HL-60/S4 treated with phorbol 12-myristate 13-acetate at 8.2 ng/mL for 4 days and 3 days (cell line): ENCODE data around the gene URB2.
"Not testable (repeated sequence)": the region's sequence is repeated elsewhere in the genome, so short reads cannot be mapped to it uniquely, and the experiment has no call there.

Source experiments
- in situ Hi-C: fragments of 300-500 bp; cut with MboI; formaldehyde crosslinking; loops from 2 replicates; pipeline ENCODE4 v1.15.0; 2022; ENCODE audit warnings: low sequenced_read_pairs

URB2 gene

GRCh38 chr1:229689273-229689672 is 63.2 kb downstream of the URB2 start:
- in situ Hi-C loops = no loop called here

- in situ Hi-C loops = no loop called here
These were observed 63.9 kb downstream of the URB2 start for GRCh38 chr1:229689904-229690303.

- in situ Hi-C loops = no loop called here
These were observed 64.6 kb downstream of the URB2 start for GRCh38 chr1:229690662-229691061.

- in situ Hi-C loops = no loop called here
These were observed 65.3 kb downstream of the URB2 start for GRCh38 chr1:229691362-229691761.

- in situ Hi-C loops = no loop called here
These were observed 67.3 kb downstream of the URB2 start for GRCh38 chr1:229693129-229693900.

GRCh38 chr1:229694053-229694693 is 68.1 kb downstream of the URB2 start:
- in situ Hi-C loops = no loop called here

- in situ Hi-C loops = no loop called here
These were observed 70.3 kb downstream of the URB2 start for GRCh38 chr1:229696385-229696784.

- in situ Hi-C loops = no loop called here
These were observed 73.7 kb downstream of the URB2 start for GRCh38 chr1:229699613-229700267.

GRCh38 chr1:229704157-229704556 is 78.1 kb downstream of the URB2 start:
- in situ Hi-C loops = no loop called here

- in situ Hi-C loops = not testable (repeated sequence)
These were observed 79.1 kb downstream of the URB2 start for GRCh38 chr1:229705152-229705551.

- in situ Hi-C loops = not testable (repeated sequence)
These were observed 81.1 kb downstream of the URB2 start for GRCh38 chr1:229707127-229707526.

GRCh38 chr1:229709500-229710013 is 83.5 kb downstream of the URB2 start:
- in situ Hi-C loops = no loop called here
